Colonic mucosa (tissue), 4 donors: ENCODE results near the gene ARMC10. TPM values are rescaled to one million over a fixed set of nuclear protein-coding genes. Genes with fewer than 3 reads are reported as not detected.
"Not testable (repeated sequence)": the region's sequence is repeated elsewhere in the genome, so short reads cannot be mapped to it uniquely, and the experiment has no call there.

Experiments used
- DNase-seq: peaks from one replicate; pipeline ENCODE4 v3.0.0-alpha.2; 2020
- H3K27ac ChIP-seq: fragments of 200-600 bp; one replicate; pipeline ENCODE4 v1.8.0; 2021
- H3K27me3 ChIP-seq: fragments of 200-600 bp; one replicate; pipeline ENCODE4 v1.8.0; 2021
- H3K36me3 ChIP-seq: fragments of 200-600 bp; one replicate; pipeline ENCODE4 v1.8.0; 2021
- H3K4me1 ChIP-seq: fragments of 200-600 bp; one replicate; pipeline ENCODE4 v1.8.0; 2021; ENCODE audit warnings: mild to moderate bottlenecking
- H3K4me3 ChIP-seq: fragments of 200-600 bp; one replicate; pipeline ENCODE4 v1.8.0; 2021
- H3K9ac ChIP-seq, 2 donors: one replicate each; pipeline ENCODE4 v1.7.0; 2013; ENCODE audit warnings: control low read depth in 2 of 2, low read depth in 2 of 2, low read length in 2 of 2
- H3K9me3 ChIP-seq: fragments of 200-600 bp; one replicate; pipeline ENCODE4 v1.8.0; 2021
- intact Hi-C: fragments of 100-400 bp; cut with DNase I; formaldehyde crosslinking; loops from one replicate; pipeline ENCODE4 v1.14.1; 2022
- total RNA-seq, 2 donors: library from RNA; stranded (reverse); fragmentation: NEBNext Ultra II Directional in 1 of 2; extraction: Animal tissue kit (Norgen Biotek cat#: 25700) in 1 of 2; gene quantifications; one replicate each; pipeline ENCODE4 v1.2.1, GENCODE V29; 2021
- TF ChIP-seq, protein P1 (sequence below): fragments of 200-600 bp; IDR thresholded peaks from one replicate; pipeline ENCODE4 v1.8.0; 2022; ENCODE audit warnings: antibody characterized with exemption, mild to moderate bottlenecking
- donor health status: healthy.
- donor health status: DM: no; HTN: no; CAD: no.
- donor health status: DM: no; HTN: no; CAD: no.

ARMC10 gene
- total RNA-seq, 2 donors from 2014 or later = 39.6 to 40.4 TPM

DNA sequence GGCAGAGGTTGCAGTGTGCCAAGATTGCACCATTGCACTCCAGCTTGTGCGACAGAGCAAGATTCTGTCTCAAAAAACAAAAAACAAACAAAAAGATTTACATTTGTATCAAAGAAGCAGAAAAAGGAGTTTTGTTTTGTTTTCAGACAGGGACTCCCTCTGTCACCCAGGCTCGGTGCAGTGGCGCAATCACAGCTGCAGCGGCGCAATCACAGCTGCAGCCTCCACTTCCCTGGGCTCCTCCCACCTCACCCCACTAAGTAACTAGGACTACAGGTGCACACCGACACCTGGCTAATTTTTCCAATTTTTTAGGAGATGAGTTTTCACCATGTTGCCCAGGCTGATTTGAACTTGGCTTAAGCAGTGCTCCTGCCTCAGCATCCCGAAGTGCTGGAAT lies 1.8 kb downstream of the ARMC10 start:
- Histone ChIP-seq H3K4me3 (no peak overlapping the region), H3K9ac (no peak overlapping the region), H3K9me3 (no peaks in the 10 kb centered on the region), H3K27ac (no peak overlapping the region), H3K4me1 (peaks cover 9% of the 10 kb centered on the region), H3K27me3 (no peaks in the 10 kb centered on the region), H3K36me3 (no peaks in the 10 kb centered on the region)
- TF ChIP-seq, protein P1, sequence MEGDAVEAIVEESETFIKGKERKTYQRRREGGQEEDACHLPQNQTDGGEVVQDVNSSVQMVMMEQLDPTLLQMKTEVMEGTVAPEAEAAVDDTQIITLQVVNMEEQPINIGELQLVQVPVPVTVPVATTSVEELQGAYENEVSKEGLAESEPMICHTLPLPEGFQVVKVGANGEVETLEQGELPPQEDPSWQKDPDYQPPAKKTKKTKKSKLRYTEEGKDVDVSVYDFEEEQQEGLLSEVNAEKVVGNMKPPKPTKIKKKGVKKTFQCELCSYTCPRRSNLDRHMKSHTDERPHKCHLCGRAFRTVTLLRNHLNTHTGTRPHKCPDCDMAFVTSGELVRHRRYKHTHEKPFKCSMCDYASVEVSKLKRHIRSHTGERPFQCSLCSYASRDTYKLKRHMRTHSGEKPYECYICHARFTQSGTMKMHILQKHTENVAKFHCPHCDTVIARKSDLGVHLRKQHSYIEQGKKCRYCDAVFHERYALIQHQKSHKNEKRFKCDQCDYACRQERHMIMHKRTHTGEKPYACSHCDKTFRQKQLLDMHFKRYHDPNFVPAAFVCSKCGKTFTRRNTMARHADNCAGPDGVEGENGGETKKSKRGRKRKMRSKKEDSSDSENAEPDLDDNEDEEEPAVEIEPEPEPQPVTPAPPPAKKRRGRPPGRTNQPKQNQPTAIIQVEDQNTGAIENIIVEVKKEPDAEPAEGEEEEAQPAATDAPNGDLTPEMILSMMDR = no peak
- intact Hi-C loops = no loop called here
- no peak for DNase-seq

DNA sequence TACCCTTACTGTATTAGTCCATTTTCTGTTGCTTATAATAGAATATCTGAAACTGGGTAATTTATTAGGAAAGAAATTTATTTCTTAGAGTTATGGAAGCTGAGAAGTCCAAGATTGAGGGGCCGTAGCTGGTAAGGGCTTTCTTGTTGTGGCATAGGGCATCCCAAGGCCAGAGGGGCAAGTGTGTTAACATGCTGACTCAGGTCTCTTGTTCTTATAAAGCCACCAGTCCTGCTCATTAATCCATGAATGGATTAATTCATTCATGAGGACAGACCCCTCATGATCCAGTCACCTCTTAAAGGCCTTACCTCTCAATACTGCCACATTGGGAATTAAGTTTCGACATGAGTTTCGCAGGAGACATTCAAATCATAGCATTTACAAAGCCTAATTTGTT lies 2.4 kb downstream of the ARMC10 start:
- H3K27me3 ChIP-seq = no peaks in the 10 kb centered on the region
- intact Hi-C loops = no loop called here
- H3K27ac ChIP-seq = no peak overlapping the region
- no peaks in the 10 kb centered on the region for H3K9me3 ChIP-seq
- no peak overlapping the region for H3K9ac ChIP-seq
- TF ChIP-seq, protein P1 = no peak
- no peak for DNase-seq
- no peak overlapping the region for H3K4me3 ChIP-seq
- H3K4me1 ChIP-seq = peaks cover 9% of the 10 kb centered on the region
- H3K36me3 ChIP-seq = no peaks in the 10 kb centered on the region

DNA sequence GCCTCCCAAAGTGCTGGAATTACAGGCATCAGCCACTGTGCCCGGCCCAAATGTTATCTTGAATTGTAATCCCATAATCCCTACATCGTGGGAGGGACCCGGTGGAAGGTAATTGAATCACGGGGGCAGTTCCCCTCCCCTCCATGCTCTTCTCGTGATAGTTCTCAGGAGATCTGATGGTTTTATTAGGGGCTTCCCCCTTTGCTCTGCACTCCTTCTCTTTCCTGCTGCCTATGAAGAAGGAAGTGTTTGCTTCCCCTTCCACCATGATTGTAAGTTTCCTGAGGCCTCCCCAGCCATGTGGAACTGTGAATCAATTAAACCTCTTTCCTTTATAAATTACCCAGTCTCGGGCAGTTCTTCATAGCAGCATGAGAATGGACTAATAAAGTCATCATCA lies 3.3 kb downstream of the ARMC10 start:
- H3K4me1 ChIP-seq, H3K27ac ChIP-seq, H3K9ac ChIP-seq, H3K27me3 ChIP-seq, H3K4me3 ChIP-seq, H3K36me3 ChIP-seq, DNase-seq, H3K9me3 ChIP-seq, intact Hi-C loops: not testable (repeated sequence)

DNA sequence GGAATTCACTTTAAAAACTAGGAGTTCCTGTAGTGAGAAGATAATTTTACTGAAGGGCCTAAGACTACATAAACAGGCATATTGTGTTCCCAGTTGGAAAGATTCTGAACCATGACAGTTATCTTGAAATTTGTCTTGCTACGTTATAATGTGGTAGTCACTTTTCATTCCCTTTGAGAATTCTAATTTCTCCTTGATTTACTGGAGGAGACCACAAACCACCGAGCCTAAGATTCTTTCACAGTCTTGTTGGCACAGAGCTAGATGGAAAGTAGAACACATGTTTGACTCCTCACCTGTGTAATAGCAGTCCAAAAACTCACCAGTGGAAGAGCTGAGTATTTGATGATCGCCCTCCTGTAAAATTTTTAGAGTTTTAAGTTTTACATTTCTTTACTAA lies 4.9 kb downstream of the ARMC10 start:
- intact Hi-C loops = no loop called here
- peaks cover 3% of the 10 kb centered on the region for H3K4me1 ChIP-seq
- DNase-seq = no peak
- peaks cover 5% of the 10 kb centered on the region for H3K36me3 ChIP-seq
- no peak overlapping the region for H3K9ac ChIP-seq
- H3K4me3 ChIP-seq = no peak overlapping the region
- TF ChIP-seq, protein P1 = no peak
- H3K27me3 ChIP-seq = no peaks in the 10 kb centered on the region
- no peak overlapping the region for H3K27ac ChIP-seq
- no peaks in the 10 kb centered on the region for H3K9me3 ChIP-seq

DNA sequence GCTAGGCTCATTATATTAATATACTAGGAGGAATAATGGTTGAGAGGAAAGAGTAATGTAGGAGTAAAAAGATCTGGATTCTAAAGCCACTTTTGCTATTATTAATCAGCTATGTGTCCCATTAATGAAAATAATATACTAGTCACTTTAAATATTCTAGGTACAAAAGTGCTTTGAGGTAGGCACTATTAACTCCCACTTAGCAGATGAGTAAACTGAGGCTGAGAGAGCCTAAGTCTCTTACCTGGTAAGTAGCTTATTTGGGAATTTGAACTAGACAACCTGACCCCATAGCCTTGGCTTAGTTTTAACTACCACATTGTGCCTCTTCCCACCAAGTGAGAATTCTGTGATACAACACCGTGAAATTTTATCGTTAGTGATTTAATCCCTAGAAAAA lies 6.0 kb downstream of the ARMC10 start:
- peaks cover 5% of the 10 kb centered on the region for H3K36me3 ChIP-seq
- TF ChIP-seq, protein P1 = no peak
- no peak for DNase-seq
- no peak overlapping the region for H3K27ac ChIP-seq
- H3K4me3 ChIP-seq = no peak overlapping the region
- intact Hi-C loops = no loop called here
- no peak overlapping the region for H3K9ac ChIP-seq
- H3K9me3 ChIP-seq = no peaks in the 10 kb centered on the region
- no peaks in the 10 kb centered on the region for H3K27me3 ChIP-seq
- H3K4me1 ChIP-seq = peaks cover 3% of the 10 kb centered on the region

DNA sequence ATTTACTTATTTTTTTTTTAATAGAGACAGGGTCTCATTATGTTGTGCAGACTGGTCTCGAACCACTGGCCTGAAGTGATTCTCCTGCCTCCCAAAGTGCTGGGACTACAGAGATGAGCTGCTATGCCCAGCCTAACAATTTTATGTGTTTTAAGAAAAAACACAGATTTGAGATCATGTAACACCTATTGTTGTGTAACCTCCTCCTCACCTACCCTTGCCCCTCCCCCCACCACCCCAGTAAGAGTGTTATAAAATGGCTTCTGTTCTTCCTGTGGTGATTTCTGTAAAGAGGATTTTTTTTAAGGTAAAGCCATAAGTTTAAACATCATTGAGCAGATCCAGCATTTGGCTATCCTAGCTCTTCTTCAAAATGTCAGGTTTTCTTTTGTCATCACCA lies 7.6 kb downstream of the ARMC10 start:
- H3K27me3 ChIP-seq = no peaks in the 10 kb centered on the region
- no peak overlapping the region for H3K4me3 ChIP-seq
- TF ChIP-seq, protein P1 = no peak
- no peak overlapping the region for H3K27ac ChIP-seq
- H3K36me3 ChIP-seq = peaks cover 5% of the 10 kb centered on the region
- no peak for DNase-seq
- intact Hi-C loops = no loop called here
- no peaks in the 10 kb centered on the region for H3K9me3 ChIP-seq
- H3K9ac ChIP-seq = no peak overlapping the region
- H3K4me1 ChIP-seq = no peaks in the 10 kb centered on the region
